Stimulated activated naive B cell treated with anti-CD40 and anti-IgM and Interleukin-4, amounts not matched to agents 10 μg/mL and 1 μg/mL and 100 μg/mL, for 72 hours (primary cell): ENCODE measurements around the gene FAM222A.
"Not testable (repeated sequence)": the region's sequence is repeated elsewhere in the genome, so short reads cannot be mapped to it uniquely, and the experiment has no call there.

Experiments
- ATAC-seq, 2 donors: fragments of 150-1000 bp; cut with Tn5 transposase; replicated peaks; 2 replicates each; pipeline ENCODE4 v1.10.0; 2021; ENCODE audit warnings: moderate library complexity in 1 of 2
- DNase-seq: peaks from one replicate; pipeline ENCODE4 v3.0.0; 2021
- H3K27ac Mint-ChIP-seq: one replicate; pipeline ENCODE4 v1.8.0; 2022; ENCODE audit warnings: mild to moderate bottlenecking, mixed read lengths
- H3K27me3 Mint-ChIP-seq, 2 donors: one replicate each; pipeline ENCODE4 v1.8.0; 2022; ENCODE audit warnings: mixed read lengths in 2 of 2
- H3K36me3 Mint-ChIP-seq, 2 donors: one replicate each; pipeline ENCODE4 v1.8.0; 2022; ENCODE audit warnings: mixed read lengths in 2 of 2, mild to moderate bottlenecking in 1 of 2
- H3K4me1 Mint-ChIP-seq, 2 donors: one replicate each; pipeline ENCODE4 v1.8.0; 2022; ENCODE audit warnings: mixed read lengths in 2 of 2, mild to moderate bottlenecking in 1 of 2
- H3K4me3 Mint-ChIP-seq, 2 donors: one replicate each; pipeline ENCODE4 v1.8.0; 2022; ENCODE audit warnings: mild to moderate bottlenecking in 2 of 2, mixed read lengths in 2 of 2, moderate library complexity in 1 of 2
- H3K9me3 Mint-ChIP-seq, 2 donors: one replicate each; pipeline ENCODE4 v1.8.0; 2022; ENCODE audit warnings: mixed read lengths in 2 of 2, mild to moderate bottlenecking in 1 of 2

The FAM222A gene

DNA sequence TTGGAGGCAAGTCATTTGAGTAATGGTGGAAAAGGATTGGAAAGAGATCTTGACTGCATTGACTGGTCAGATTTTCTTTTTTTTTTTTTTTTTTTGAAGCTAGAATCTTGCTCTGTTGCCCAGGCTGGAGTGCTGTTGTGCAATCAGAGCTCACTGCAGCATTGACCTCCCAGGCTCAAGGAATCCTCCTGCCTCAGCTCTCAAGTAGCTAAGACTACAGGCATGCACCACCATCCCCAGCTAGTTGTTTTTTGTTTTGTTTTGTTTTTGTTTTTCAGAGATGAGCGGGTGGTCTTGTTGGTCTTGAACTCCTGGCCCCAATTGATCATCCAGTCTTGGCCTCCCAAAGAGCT is 30.9 kb upstream of the FAM222A start:
- H3K4me1 Mint-ChIP-seq = no peaks in the 10 kb centered on the region
- DNase-seq = no peak
- no peak overlapping the region for H3K27ac Mint-ChIP-seq
- no peak overlapping the region for H3K4me3 Mint-ChIP-seq
- no peak for ATAC-seq
- peaks cover 8 to 32% of the 10 kb centered on the region in 2 donors for H3K27me3 Mint-ChIP-seq
- H3K9me3 Mint-ChIP-seq = no peaks in the 10 kb centered on the region
- no peaks in the 10 kb centered on the region for H3K36me3 Mint-ChIP-seq

- Mint-ChIP-seq H3K27ac (no peak overlapping the region), H3K4me3 (no peak overlapping the region), H3K36me3 (no peaks in the 10 kb centered on the region), H3K27me3 (peaks cover 8 to 28% of the 10 kb centered on the region in 2 donors), H3K9me3 (no peaks in the 10 kb centered on the region), H3K4me1 (no peaks in the 10 kb centered on the region)
- no peak for ATAC-seq
- no peak for DNase-seq
These were observed 30.3 kb upstream of the FAM222A start for GRCh38 chr12:109683316-109683715.

- H3K4me1 Mint-ChIP-seq = no peaks in the 10 kb centered on the region
- no peak for ATAC-seq
- no peaks in the 10 kb centered on the region for H3K9me3 Mint-ChIP-seq
- H3K4me3 Mint-ChIP-seq = no peak overlapping the region
- H3K27me3 Mint-ChIP-seq = peaks cover 8 to 24% of the 10 kb centered on the region in 2 donors
- no peak for DNase-seq
- H3K27ac Mint-ChIP-seq = no peak overlapping the region
- no peaks in the 10 kb centered on the region for H3K36me3 Mint-ChIP-seq
These were observed 27.8 kb upstream of the FAM222A start for GRCh38 chr12:109685574-109686447.

- Mint-ChIP-seq H3K4me1 (no peaks in the 10 kb centered on the region), H3K4me3 (no peak overlapping the region), H3K36me3 (no peaks in the 10 kb centered on the region), H3K27me3 (peaks cover 9 to 26% of the 10 kb centered on the region in 2 donors), H3K27ac (no peak overlapping the region), H3K9me3 (no peaks in the 10 kb centered on the region)
- no peak for ATAC-seq
- no peak for DNase-seq
These were observed 27.1 kb upstream of the FAM222A start for GRCh38 chr12:109686523-109686922.

GRCh38 chr12:109687250-109687649 is 26.4 kb upstream of the FAM222A start:
- ATAC-seq = no peak
- peaks cover 12 to 33% of the 10 kb centered on the region in 2 donors for H3K27me3 Mint-ChIP-seq

GRCh38 chr12:109689426-109689825 is 24.2 kb upstream of the FAM222A start:
- DNase-seq (no peak), ATAC-seq (no peak)
- H3K27me3 Mint-ChIP-seq = peaks cover 18 to 26% of the 10 kb centered on the region in 2 donors
- peaks cover 0 to 1% of the 10 kb centered on the region in 2 donors for H3K9me3 Mint-ChIP-seq
- H3K27ac Mint-ChIP-seq = no peak overlapping the region
- no peaks in the 10 kb centered on the region for H3K36me3 Mint-ChIP-seq
- no peaks in the 10 kb centered on the region for H3K4me1 Mint-ChIP-seq
- H3K4me3 Mint-ChIP-seq = no peak overlapping the region

More at GRCh38 chr12:109687250-109687649, 26.4 kb upstream of the FAM222A start:
- no peaks in the 10 kb centered on the region for H3K36me3 Mint-ChIP-seq
- peaks cover 0 to 1% of the 10 kb centered on the region in 2 donors for H3K9me3 Mint-ChIP-seq
- no peak for DNase-seq
- no peak overlapping the region for H3K4me3 Mint-ChIP-seq
- H3K27ac Mint-ChIP-seq = no peak overlapping the region
- no peaks in the 10 kb centered on the region for H3K4me1 Mint-ChIP-seq

- ATAC-seq = no peak
These were observed 20.5 kb upstream of the FAM222A start for GRCh38 chr12:109693160-109693559.

DNA sequence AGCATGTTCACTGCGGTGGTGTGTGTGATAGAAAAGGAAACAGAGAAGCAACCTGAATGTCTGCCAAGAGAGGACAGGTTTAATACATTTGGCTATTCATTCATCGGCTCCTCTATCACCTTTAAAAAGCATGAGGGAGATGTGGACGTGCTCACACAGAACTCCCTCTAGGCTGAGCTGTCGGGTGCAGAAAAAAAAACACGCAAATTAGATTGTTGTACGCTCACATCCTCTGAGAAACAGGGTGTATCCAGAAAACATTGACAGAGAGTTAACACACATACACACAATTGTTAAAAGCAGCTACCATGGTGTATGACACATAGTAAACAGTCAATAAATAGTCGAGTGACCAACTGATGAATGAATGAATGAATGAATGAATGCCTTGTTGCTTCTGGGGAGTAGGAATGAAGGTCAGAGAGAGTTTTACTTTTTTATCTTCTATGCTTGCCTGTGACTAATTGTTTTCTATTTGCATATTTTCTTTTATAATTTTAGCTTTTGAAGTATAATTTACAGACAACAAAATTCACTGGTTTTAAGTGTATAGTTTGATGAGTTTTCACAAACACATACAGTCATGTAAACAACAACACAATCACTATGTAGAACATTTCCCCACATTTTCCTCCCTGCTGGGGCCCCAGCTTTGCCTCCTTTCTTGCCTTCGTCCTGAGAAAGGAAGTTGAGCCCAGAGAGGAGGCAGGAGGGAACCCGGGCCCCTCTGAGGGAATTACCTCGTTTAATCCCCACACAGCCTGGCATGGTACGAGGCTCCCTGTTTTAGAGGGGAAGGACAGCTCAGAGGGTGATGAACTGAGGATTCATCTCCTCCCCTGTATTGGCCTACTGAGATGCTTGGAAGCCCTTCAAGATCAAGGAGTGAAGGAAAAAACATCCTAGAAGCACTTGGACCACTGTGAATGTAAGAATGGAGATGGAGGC is 19.7 kb upstream of the FAM222A start:
- H3K9me3 Mint-ChIP-seq = peaks cover 0 to 1% of the 10 kb centered on the region in 2 donors
- DNase-seq (no peak), ATAC-seq (no peak)
- no peaks in the 10 kb centered on the region for H3K36me3 Mint-ChIP-seq
- H3K27ac Mint-ChIP-seq = no peak overlapping the region
- peaks cover 23 to 35% of the 10 kb centered on the region in 2 donors for H3K27me3 Mint-ChIP-seq
- H3K4me3 Mint-ChIP-seq = no peak overlapping the region
- no peaks in the 10 kb centered on the region for H3K4me1 Mint-ChIP-seq

More at GRCh38 chr12:109693160-109693559, 20.5 kb upstream of the FAM222A start:
- peaks cover 0 to 1% of the 10 kb centered on the region in 2 donors for H3K9me3 Mint-ChIP-seq
- H3K27ac Mint-ChIP-seq = no peak overlapping the region
- H3K27me3 Mint-ChIP-seq = peaks cover 23 to 31% of the 10 kb centered on the region in 2 donors
- H3K36me3 Mint-ChIP-seq = no peaks in the 10 kb centered on the region
- H3K4me3 Mint-ChIP-seq = no peak overlapping the region
- no peaks in the 10 kb centered on the region for H3K4me1 Mint-ChIP-seq
- DNase-seq = no peak

- H3K4me1 Mint-ChIP-seq, ATAC-seq, H3K27ac Mint-ChIP-seq, H3K36me3 Mint-ChIP-seq, H3K9me3 Mint-ChIP-seq, H3K4me3 Mint-ChIP-seq, DNase-seq: not testable (repeated sequence)
- H3K27me3 Mint-ChIP-seq = peaks cover 23 to 35% of the 10 kb centered on the region in 2 donors
These were observed 19.0 kb upstream of the FAM222A start for GRCh38 chr12:109694629-109695028.

GRCh38 chr12:109695416-109695815 is 18.2 kb upstream of the FAM222A start:
- H3K4me1 Mint-ChIP-seq = no peaks in the 10 kb centered on the region
- no peak overlapping the region for H3K4me3 Mint-ChIP-seq
- ATAC-seq = no peak
- H3K9me3 Mint-ChIP-seq = peaks cover 0 to 1% of the 10 kb centered on the region in 2 donors
- H3K36me3 Mint-ChIP-seq = no peaks in the 10 kb centered on the region
- H3K27ac Mint-ChIP-seq = no peak overlapping the region
- no peak for DNase-seq
- H3K27me3 Mint-ChIP-seq = peaks cover 23 to 35% of the 10 kb centered on the region in 2 donors

DNA sequence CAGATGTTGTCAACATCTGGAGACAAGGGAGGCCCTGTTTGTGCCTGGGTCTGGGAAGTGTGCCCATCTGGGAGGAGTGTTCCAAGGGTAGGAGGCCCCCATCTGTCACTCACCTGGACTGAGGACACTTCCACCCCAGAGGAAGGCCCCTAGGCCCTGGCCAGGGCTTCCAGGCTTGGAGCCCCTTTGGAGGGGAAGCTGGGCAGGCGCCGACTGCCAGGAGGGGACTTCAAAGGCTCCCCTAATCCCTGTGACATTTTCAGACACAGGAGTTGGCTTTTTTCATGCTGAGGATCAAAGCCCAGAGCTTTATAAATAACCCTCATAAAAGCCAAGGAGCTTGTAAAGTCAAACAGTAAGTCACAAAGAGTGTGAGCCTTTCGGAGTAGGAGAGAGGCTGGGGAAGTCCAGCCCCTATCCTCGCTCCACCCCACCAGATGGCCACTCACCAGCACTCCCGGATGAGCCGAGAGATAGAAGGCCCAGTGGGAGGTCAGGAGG is 17.6 kb upstream of the FAM222A start:
- Mint-ChIP-seq H3K27ac (no peak overlapping the region), H3K4me3 (no peak overlapping the region), H3K9me3 (peaks cover 0 to 1% of the 10 kb centered on the region in 2 donors), H3K36me3 (no peaks in the 10 kb centered on the region), H3K27me3 (peaks cover 23 to 35% of the 10 kb centered on the region in 2 donors), H3K4me1 (no peaks in the 10 kb centered on the region)
- ATAC-seq = no peak
- no peak for DNase-seq

DNA sequence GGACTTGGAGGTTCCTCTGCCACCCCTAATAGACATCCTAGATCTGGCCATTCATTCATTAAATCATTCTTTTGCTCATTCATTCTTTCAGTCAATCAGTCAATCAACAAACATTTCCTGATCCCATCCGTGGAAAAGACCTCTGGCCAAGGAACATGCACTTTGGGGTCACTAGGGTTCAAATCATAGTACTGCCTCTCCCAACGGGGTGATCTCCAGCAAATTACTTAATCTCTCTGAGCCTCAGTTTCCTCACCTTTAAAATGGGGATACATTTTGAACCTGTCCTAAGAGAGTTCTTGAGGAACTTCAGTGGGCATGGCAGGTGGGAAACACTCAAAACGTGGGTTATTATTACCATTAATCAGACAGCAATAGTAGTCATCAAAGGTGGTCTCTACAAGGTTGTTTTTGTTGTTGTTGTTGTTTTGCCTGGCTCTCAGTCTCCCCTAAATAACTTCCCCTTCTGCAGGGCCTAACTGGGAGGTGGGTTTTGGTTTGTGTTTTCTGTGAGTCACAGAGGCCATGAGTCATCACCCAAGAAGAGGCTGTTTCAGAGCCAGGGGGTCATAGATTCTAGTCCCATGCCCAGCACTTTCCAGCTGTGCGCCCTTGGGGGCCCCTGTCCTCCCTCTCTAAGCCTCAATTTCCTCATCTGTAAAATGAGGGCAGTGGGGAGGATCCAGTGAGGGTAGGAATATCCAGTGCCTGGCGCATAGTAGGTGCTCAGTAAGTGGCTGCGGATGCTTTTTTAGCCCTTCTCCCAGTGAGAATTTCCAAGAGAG is 16.9 kb upstream of the FAM222A start:
- Mint-ChIP-seq H3K27me3 (peaks cover 20 to 36% of the 10 kb centered on the region in 2 donors), H3K4me1 (no peaks in the 10 kb centered on the region), H3K9me3 (peaks cover 0 to 1% of the 10 kb centered on the region in 2 donors), H3K36me3 (no peaks in the 10 kb centered on the region), H3K4me3 (no peak overlapping the region), H3K27ac (no peak overlapping the region)
- no peak for ATAC-seq
- no peak for DNase-seq

DNA sequence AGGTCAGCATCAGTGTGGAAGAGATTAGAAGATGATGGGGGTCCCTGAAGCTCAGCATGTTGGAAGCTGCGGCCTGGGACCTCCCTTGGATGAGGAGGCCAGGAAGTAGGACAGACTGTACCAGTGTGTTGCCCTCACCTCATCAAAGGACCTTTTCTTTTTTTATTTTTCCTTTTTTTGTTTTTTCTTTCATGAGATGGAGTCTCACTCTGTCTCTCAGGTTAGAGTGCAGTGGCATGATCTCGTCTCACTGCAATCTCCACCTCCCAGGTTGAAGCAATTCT is 16.4 kb upstream of the FAM222A start:
- Mint-ChIP-seq H3K36me3 (no peaks in the 10 kb centered on the region), H3K27me3 (peaks cover 18 to 33% of the 10 kb centered on the region in 2 donors), H3K9me3 (no peaks in the 10 kb centered on the region), H3K4me1 (no peaks in the 10 kb centered on the region), H3K27ac (no peak overlapping the region), H3K4me3 (no peak overlapping the region)
- DNase-seq (no peak), ATAC-seq (no peak)
